ENCODE results near the gene ARL8A.
A peak's percentile ranks its signal among the peaks of the same experiment; 100 is the strongest.
"Not testable (repeated sequence)": the region's sequence is repeated elsewhere in the genome, so short reads cannot be mapped to it uniquely, and the experiment has no call there.

Gene ARL8A

GRCh38 chr1:202184750-202185460 is 40.4 kb upstream of the ARL8A start:
- no peak overlapping the region for H3K4me3 ChIP-seq (ENCODE audit: low read length in 2 of 2)
- H3K14ac ChIP-seq (ENCODE audit: low read length), result no peak overlapping the region
- H3K18ac ChIP-seq (ENCODE audit: low read length), result peak overlapping the region; percentile 88
- peak overlapping the region; percentile 8 for H2AFZ ChIP-seq (ENCODE audit: low read length)
- H2BK120ac ChIP-seq (ENCODE audit: low read depth, low read length), result no peak overlapping the region
- H2BK5ac ChIP-seq (ENCODE audit: low read length), result peak overlapping the region; percentile 43
- H3K4ac ChIP-seq (ENCODE audit: low read length), result no peak overlapping the region
- peaks cover 0 to 10% of the 10 kb centered on the region in 2 donors for H3K4me1 ChIP-seq (ENCODE audit: control insufficient read depth in 2 of 2, insufficient read depth in 1 of 2, low read depth in 1 of 2, low read length in 2 of 2)
- DNase-seq (ENCODE audit: low spot score), result peak; percentile 93
- no peaks in the 10 kb centered on the region for H3K36me3 ChIP-seq (replicated peaks in 1 of 2; ENCODE audit: control insufficient read depth in 2 of 2, insufficient read depth in 2 of 2, low read length in 2 of 2)
- H3K27me3 ChIP-seq (ENCODE audit: control insufficient read depth in 3 of 3, insufficient read depth in 3 of 3, low read depth in 1 of 3, low read length in 3 of 3), result peaks cover 0 to 45% (median 0%) of the 10 kb centered on the region in 3 experiments
- peak overlapping the region; percentile 93 for H2BK15ac ChIP-seq (ENCODE audit: low read length)
- no peaks in the 10 kb centered on the region for H3K79me1 ChIP-seq (ENCODE audit: low read depth, low read length)
- no peak overlapping the region for H3K9ac ChIP-seq (ENCODE audit: low read depth, low read length, poor library complexity)
- no peaks in the 10 kb centered on the region for H3K9me3 ChIP-seq (replicated peaks in 1 of 2; ENCODE audit: control insufficient read depth in 2 of 2, insufficient read depth in 1 of 2, low read depth in 1 of 2, low read length in 2 of 2)
- peak overlapping the region; percentile 49 for H2BK12ac ChIP-seq (ENCODE audit: low read length)
- peak overlapping the region; percentile 75 for H4K8ac ChIP-seq (ENCODE audit: low read depth, low read length)
- WGBS, 2 donors (ENCODE audit: extremely low coverage in 2 of 2, insufficient read length in 2 of 2, insufficient replicate concordance in 1 of 2), result no CpG with 5 or more reads among the region's 19 CpGs
- H3K23ac ChIP-seq (ENCODE audit: low read depth, low read length, poor library complexity), result no peak overlapping the region
- H3K27ac ChIP-seq (replicated peaks; ENCODE audit: low read length), result no peak overlapping the region
- H3K4me2 ChIP-seq (ENCODE audit: insufficient read depth, low read length, poor library complexity, severe bottlenecking), result peak overlapping the region; percentile 52
- H2AK5ac ChIP-seq (ENCODE audit: low read depth, low read length), result peak overlapping the region; percentile 72
- H4K91ac ChIP-seq (ENCODE audit: low read depth, low read length, poor library complexity), result no peak overlapping the region

- H2AFZ ChIP-seq (ENCODE audit: low read length), result no peak overlapping the region
- H3K4me1 ChIP-seq (ENCODE audit: control insufficient read depth in 2 of 2, insufficient read depth in 1 of 2, low read depth in 1 of 2, low read length in 2 of 2), result peaks cover 0 to 6% of the 10 kb centered on the region in 2 donors
- H3K18ac ChIP-seq (ENCODE audit: low read length), result peak overlapping the region; percentile 53
- H3K27ac ChIP-seq (replicated peaks; ENCODE audit: low read length), result no peak overlapping the region
- H3K14ac ChIP-seq (ENCODE audit: low read length), result peak overlapping the region; percentile 9
- no peaks in the 10 kb centered on the region for H3K79me1 ChIP-seq (ENCODE audit: low read depth, low read length)
- peak overlapping the region; percentile 0 for H2BK15ac ChIP-seq (ENCODE audit: low read length)
- H4K8ac ChIP-seq (ENCODE audit: low read depth, low read length), result no peak overlapping the region
- H2BK12ac ChIP-seq (ENCODE audit: low read length), result peak overlapping the region; percentile 14
- no peak overlapping the region for H3K9ac ChIP-seq (ENCODE audit: low read depth, low read length, poor library complexity)
- H3K4ac ChIP-seq (ENCODE audit: low read length), result no peak overlapping the region
- peaks cover 0 to 62% (median 0%) of the 10 kb centered on the region in 3 experiments for H3K27me3 ChIP-seq (ENCODE audit: control insufficient read depth in 3 of 3, insufficient read depth in 3 of 3, low read depth in 1 of 3, low read length in 3 of 3)
- no peak overlapping the region for H3K23ac ChIP-seq (ENCODE audit: low read depth, low read length, poor library complexity)
- no peak for DNase-seq (ENCODE audit: low spot score)
- no peak overlapping the region for H3K4me2 ChIP-seq (ENCODE audit: insufficient read depth, low read length, poor library complexity, severe bottlenecking)
- H3K9me3 ChIP-seq (replicated peaks in 1 of 2; ENCODE audit: control insufficient read depth in 2 of 2, insufficient read depth in 1 of 2, low read depth in 1 of 2, low read length in 2 of 2), result no peaks in the 10 kb centered on the region
- no peaks in the 10 kb centered on the region for H3K36me3 ChIP-seq (replicated peaks in 1 of 2; ENCODE audit: control insufficient read depth in 2 of 2, insufficient read depth in 2 of 2, low read length in 2 of 2)
- no peak overlapping the region for H2BK5ac ChIP-seq (ENCODE audit: low read length)
- H4K91ac ChIP-seq (ENCODE audit: low read depth, low read length, poor library complexity), result no peak overlapping the region
- no peak overlapping the region for H2AK5ac ChIP-seq (ENCODE audit: low read depth, low read length)
- WGBS, 2 donors (ENCODE audit: extremely low coverage in 2 of 2, insufficient read length in 2 of 2, insufficient replicate concordance in 1 of 2), result no CpG with 5 or more reads among the region's 8 CpGs
- no peak overlapping the region for H3K4me3 ChIP-seq (ENCODE audit: low read length in 2 of 2)
- no peak overlapping the region for H2BK120ac ChIP-seq (ENCODE audit: low read depth, low read length)
Observed at GRCh38 chr1:202182040-202182877, 37.7 kb upstream of the ARL8A start.

- Histone ChIP-seq H3K4me3 (ENCODE audit: low read length in 2 of 2) (no peak overlapping the region), H2AK5ac (ENCODE audit: low read depth, low read length) (peak overlapping the region; percentile 42), H3K9ac (ENCODE audit: low read depth, low read length, poor library complexity) (no peak overlapping the region), H2BK15ac (ENCODE audit: low read length) (peak overlapping the region; percentile 21), H3K4me1 (ENCODE audit: control insufficient read depth in 2 of 2, insufficient read depth in 1 of 2, low read depth in 1 of 2, low read length in 2 of 2) (peaks cover 0 to 6% of the 10 kb centered on the region in 2 donors), H2BK5ac (ENCODE audit: low read length) (no peak overlapping the region), H3K18ac (ENCODE audit: low read length) (peak overlapping the region; percentile 53), H3K79me1 (ENCODE audit: low read depth, low read length) (no peaks in the 10 kb centered on the region), H3K27me3 (ENCODE audit: control insufficient read depth in 3 of 3, insufficient read depth in 3 of 3, low read depth in 1 of 3, low read length in 3 of 3) (peaks cover 0 to 62% (median 0%) of the 10 kb centered on the region in 3 experiments), H3K4ac (ENCODE audit: low read length) (no peak overlapping the region), H3K14ac (ENCODE audit: low read length) (peak overlapping the region; percentile 9), H2BK12ac (ENCODE audit: low read length) (peak overlapping the region; percentile 14), H3K23ac (ENCODE audit: low read depth, low read length, poor library complexity) (no peak overlapping the region), H3K36me3 (replicated peaks in 1 of 2; ENCODE audit: control insufficient read depth in 2 of 2, insufficient read depth in 2 of 2, low read length in 2 of 2) (no peaks in the 10 kb centered on the region), H4K91ac (ENCODE audit: low read depth, low read length, poor library complexity) (no peak overlapping the region), H3K4me2 (ENCODE audit: insufficient read depth, low read length, poor library complexity, severe bottlenecking) (no peak overlapping the region), H2AFZ (ENCODE audit: low read length) (no peak overlapping the region), H3K9me3 (replicated peaks in 1 of 2; ENCODE audit: control insufficient read depth in 2 of 2, insufficient read depth in 1 of 2, low read depth in 1 of 2, low read length in 2 of 2) (no peaks in the 10 kb centered on the region), H2BK120ac (ENCODE audit: low read depth, low read length) (no peak overlapping the region), H4K8ac (ENCODE audit: low read depth, low read length) (no peak overlapping the region), H3K27ac (replicated peaks; ENCODE audit: low read length) (no peak overlapping the region)
- no peak for DNase-seq (ENCODE audit: low spot score)
- WGBS, 2 donors (ENCODE audit: extremely low coverage in 2 of 2, insufficient read length in 2 of 2, insufficient replicate concordance in 1 of 2), result no CpG with 5 or more reads among the region's 7 CpGs
Observed at GRCh38 chr1:202181586-202181985, 37.0 kb upstream of the ARL8A start.

- not testable (repeated sequence) for H3K23ac ChIP-seq (ENCODE audit: low read depth, low read length, poor library complexity); H2AFZ ChIP-seq (ENCODE audit: low read length); H3K36me3 ChIP-seq (replicated peaks in 1 of 2; ENCODE audit: control insufficient read depth in 2 of 2, insufficient read depth in 2 of 2, low read length in 2 of 2); H2BK120ac ChIP-seq (ENCODE audit: low read depth, low read length); DNase-seq (ENCODE audit: low spot score); H3K4me1 ChIP-seq (ENCODE audit: control insufficient read depth in 2 of 2, insufficient read depth in 1 of 2, low read depth in 1 of 2, low read length in 2 of 2); H2AK5ac ChIP-seq (ENCODE audit: low read depth, low read length); H3K9me3 ChIP-seq (replicated peaks in 1 of 2; ENCODE audit: control insufficient read depth in 2 of 2, insufficient read depth in 1 of 2, low read depth in 1 of 2, low read length in 2 of 2); H3K9ac ChIP-seq (ENCODE audit: low read depth, low read length, poor library complexity); H2BK5ac ChIP-seq (ENCODE audit: low read length); H3K18ac ChIP-seq (ENCODE audit: low read length); H3K4me2 ChIP-seq (ENCODE audit: insufficient read depth, low read length, poor library complexity, severe bottlenecking); H2BK15ac ChIP-seq (ENCODE audit: low read length); H4K91ac ChIP-seq (ENCODE audit: low read depth, low read length, poor library complexity); H2BK12ac ChIP-seq (ENCODE audit: low read length); H3K4me3 ChIP-seq (ENCODE audit: low read length in 2 of 2); H3K4ac ChIP-seq (ENCODE audit: low read length); H3K14ac ChIP-seq (ENCODE audit: low read length); H3K79me1 ChIP-seq (ENCODE audit: low read depth, low read length); H4K8ac ChIP-seq (ENCODE audit: low read depth, low read length); H3K27ac ChIP-seq (replicated peaks; ENCODE audit: low read length)
- WGBS, 2 donors (ENCODE audit: extremely low coverage in 2 of 2, insufficient read length in 2 of 2, insufficient replicate concordance in 1 of 2), result no CpG with 5 or more reads among the region's 2 CpGs
- peaks cover 0 to 62% (median 0%) of the 10 kb centered on the region in 3 experiments for H3K27me3 ChIP-seq (ENCODE audit: control insufficient read depth in 3 of 3, insufficient read depth in 3 of 3, low read depth in 1 of 3, low read length in 3 of 3)
Observed at GRCh38 chr1:202180751-202181139, 36.2 kb upstream of the ARL8A start.
